Hepatocyte (in vitro differentiated cells): ENCODE measurements around the gene SEL1L3.

ENCODE experiments used
- EZH2 ChIP-seq: fragments of 200-600 bp; sonication (generic); IDR thresholded peaks from 2 replicates; pipeline ENCODE4 v1.6.1; 2016; ENCODE audit warnings: antibody characterized with exemption, mild to moderate bottlenecking, borderline replicate concordance
- EZH2phosphoT487 ChIP-seq: fragments of 200-600 bp; sonication (generic); IDR thresholded peaks from one replicate; pipeline ENCODE4 v1.6.1; 2018; ENCODE audit warnings: antibody characterized with exemption, mild to moderate bottlenecking, low read depth, moderate library complexity; ENCODE audit not compliant: unreplicated experiment, severe bottlenecking
- TF ChIP-seq, protein P1 (sequence below): fragments of 200-600 bp; sonication (generic); IDR thresholded peaks from 2 replicates; pipeline ENCODE4 v1.5.1; 2016; ENCODE audit warnings: antibody characterized with exemption, mild to moderate bottlenecking; ENCODE audit not compliant: poor library complexity

DNA sequence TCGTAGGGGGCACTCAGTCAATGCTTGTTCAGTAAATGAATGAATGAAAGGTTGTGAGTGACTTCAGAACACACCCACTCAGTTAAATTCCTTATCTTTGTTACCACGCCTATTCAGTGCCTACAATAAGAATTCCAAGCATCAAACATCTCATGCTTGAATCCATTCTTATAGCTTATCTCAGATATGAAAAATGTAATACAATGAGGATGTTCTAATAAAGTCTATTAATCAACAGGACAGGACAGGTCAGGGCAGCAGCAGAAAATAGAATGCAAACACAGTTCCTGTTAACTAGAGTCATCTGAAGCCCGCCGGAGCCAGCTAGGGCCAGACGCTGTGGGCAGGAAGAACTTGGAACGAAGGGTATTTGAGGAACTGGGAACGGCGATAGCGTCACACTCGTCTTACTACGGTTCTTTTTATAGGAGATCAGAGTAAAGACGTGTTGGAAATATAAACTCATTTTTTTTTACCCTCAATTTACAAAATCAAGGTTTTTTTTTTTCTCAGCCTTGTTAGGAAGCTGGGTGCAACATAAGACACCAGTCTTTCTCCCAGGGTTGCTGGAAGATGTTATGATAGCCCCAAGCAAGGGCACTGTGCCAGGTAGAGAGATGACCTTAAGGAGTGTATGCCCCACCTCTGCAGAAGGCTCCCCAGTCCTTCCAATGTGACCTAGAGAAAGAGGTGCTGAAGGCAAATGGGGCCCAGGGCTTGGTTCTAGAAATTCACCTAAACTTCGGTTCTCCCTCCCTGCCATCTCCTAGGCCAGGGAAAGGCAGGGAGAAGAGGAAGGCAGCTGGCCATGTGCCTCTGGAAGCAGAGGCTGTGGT lies 48.3 kb downstream of the SEL1L3 start:
- TF ChIP-seq, protein P1, sequence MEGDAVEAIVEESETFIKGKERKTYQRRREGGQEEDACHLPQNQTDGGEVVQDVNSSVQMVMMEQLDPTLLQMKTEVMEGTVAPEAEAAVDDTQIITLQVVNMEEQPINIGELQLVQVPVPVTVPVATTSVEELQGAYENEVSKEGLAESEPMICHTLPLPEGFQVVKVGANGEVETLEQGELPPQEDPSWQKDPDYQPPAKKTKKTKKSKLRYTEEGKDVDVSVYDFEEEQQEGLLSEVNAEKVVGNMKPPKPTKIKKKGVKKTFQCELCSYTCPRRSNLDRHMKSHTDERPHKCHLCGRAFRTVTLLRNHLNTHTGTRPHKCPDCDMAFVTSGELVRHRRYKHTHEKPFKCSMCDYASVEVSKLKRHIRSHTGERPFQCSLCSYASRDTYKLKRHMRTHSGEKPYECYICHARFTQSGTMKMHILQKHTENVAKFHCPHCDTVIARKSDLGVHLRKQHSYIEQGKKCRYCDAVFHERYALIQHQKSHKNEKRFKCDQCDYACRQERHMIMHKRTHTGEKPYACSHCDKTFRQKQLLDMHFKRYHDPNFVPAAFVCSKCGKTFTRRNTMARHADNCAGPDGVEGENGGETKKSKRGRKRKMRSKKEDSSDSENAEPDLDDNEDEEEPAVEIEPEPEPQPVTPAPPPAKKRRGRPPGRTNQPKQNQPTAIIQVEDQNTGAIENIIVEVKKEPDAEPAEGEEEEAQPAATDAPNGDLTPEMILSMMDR: no peak
- TF ChIP-seq EZH2 (no peak), EZH2phosphoT487 (no peak)
